Stimulated activated CD8-positive, alpha-beta memory T cell treated with anti-CD3 and anti-CD28 coated beads, Interleukin-7, amount 100 ng/mL, for 1 hour (primary cell): ENCODE results near the gene ATG9B.
A peak's percentile ranks its signal among the peaks of the same experiment; 100 is the strongest.
"Not testable (repeated sequence)": the region's sequence is repeated elsewhere in the genome, so short reads cannot be mapped to it uniquely, and the experiment has no call there.

ENCODE experiments used
- DNase-seq, 2 donors: peaks; one replicate each; pipeline ENCODE4 v3.0.0-alpha.2; 2020; ENCODE audit warnings: low read depth in 2 of 2

ATG9B gene

GRCh38 chr7:151038951-151039849 is 14.9 kb upstream of the ATG9B start:
- no peak for DNase-seq

- no peak for DNase-seq
These were observed 11.6 kb upstream of the ATG9B start for GRCh38 chr7:151035902-151036301.

- no peak for DNase-seq
These were observed 10.9 kb upstream of the ATG9B start for GRCh38 chr7:151035026-151035717.

GRCh38 chr7:151034312-151035025 is 10.2 kb upstream of the ATG9B start:
- DNase-seq = no peak

- no peak for DNase-seq
These were observed 9.6 kb upstream of the ATG9B start for GRCh38 chr7:151033864-151034249.

- no peak for DNase-seq
These were observed 8.9 kb upstream of the ATG9B start for GRCh38 chr7:151032936-151033863.

GRCh38 chr7:151031011-151031410 is 6.7 kb upstream of the ATG9B start:
- no peak for DNase-seq

- DNase-seq = no peak
These were observed 4.7 kb upstream of the ATG9B start for GRCh38 chr7:151028948-151029501.

GRCh38 chr7:151028131-151028947 is 4.0 kb upstream of the ATG9B start, which contains the start of gene ABCB8:
Gene ABCB8 (plus strand): TSS chr7:151028450. CDS start chr7:151028516, 66 bp downstream.
- peak; percentile 95 for DNase-seq

- DNase-seq = not testable (repeated sequence)
These were observed 3.4 kb upstream of the ATG9B start for GRCh38 chr7:151027728-151028130.

- DNase-seq = not testable (repeated sequence)
These were observed 2.8 kb upstream of the ATG9B start for GRCh38 chr7:151026771-151027727.

GRCh38 chr7:151025924-151026671 is 1.8 kb upstream of the ATG9B start:
- no peak for DNase-seq

- no peak for DNase-seq
These were observed 1.1 kb downstream of the ATG9B start for GRCh38 chr7:151023232-151023631.

- no peak for DNase-seq
These were observed 4.1 kb downstream of the ATG9B start for GRCh38 chr7:151020231-151020630.

- DNase-seq = no peak
These were observed 5.2 kb downstream of the ATG9B start for GRCh38 chr7:151019130-151019447.

- DNase-seq = no peak
These were observed 5.7 kb downstream of the ATG9B start for GRCh38 chr7:151018421-151019129.

- peak; percentile 59 to 76 for DNase-seq
These were observed 6.3 kb downstream of the ATG9B start for GRCh38 chr7:151017953-151018420.
